Right lobe of liver (tissue), 4 donors: ENCODE measurements around the gene HOXB1.

Experiments used
- POLR2A ChIP-seq: fragments of 450-650 bp; IDR thresholded peaks from one replicate; pipeline ENCODE4 v1.6.1; 2017; ENCODE audit warnings: antibody characterized with exemption, mild to moderate bottlenecking
- TF ChIP-seq, protein P1 (sequence below), 4 donors: fragments of 200-600 bp in 3 of 4; fragments of 450-650 bp in 1 of 4; IDR thresholded peaks; one replicate each; pipeline versions ENCODE4 v1.5.1 to v1.8.0; 2016 to 2022; ENCODE audit warnings: antibody characterized with exemption in 4 of 4, mild to moderate bottlenecking in 2 of 4
- donor health status: DM: no; HTN: no; CAD: no.
- donor health status: DM: no; HTN: no; CAD: no.
- donor health status: DM: no; HTN: yes; CAD: no.

DNA sequence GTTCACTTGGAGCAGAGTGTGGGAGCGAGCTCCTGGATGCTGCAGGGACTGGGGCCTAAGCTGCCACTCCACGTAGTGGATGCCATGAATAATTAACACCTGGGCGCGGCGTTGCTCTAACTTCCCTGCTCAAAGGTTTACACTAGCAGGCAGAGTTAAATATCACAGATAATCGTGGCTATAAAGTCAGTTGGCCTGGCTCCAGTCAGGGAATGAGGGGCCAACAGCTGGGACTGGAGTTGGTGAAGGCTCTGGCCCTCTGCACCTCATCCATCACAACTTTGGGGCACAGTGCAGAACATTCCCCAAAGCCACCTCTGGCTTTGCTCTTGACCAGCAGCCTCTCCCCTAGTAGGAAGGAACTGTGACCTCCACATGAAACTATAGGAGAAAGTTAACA is 36.4 kb upstream of the HOXB1 start:
- TF ChIP-seq, protein P1, sequence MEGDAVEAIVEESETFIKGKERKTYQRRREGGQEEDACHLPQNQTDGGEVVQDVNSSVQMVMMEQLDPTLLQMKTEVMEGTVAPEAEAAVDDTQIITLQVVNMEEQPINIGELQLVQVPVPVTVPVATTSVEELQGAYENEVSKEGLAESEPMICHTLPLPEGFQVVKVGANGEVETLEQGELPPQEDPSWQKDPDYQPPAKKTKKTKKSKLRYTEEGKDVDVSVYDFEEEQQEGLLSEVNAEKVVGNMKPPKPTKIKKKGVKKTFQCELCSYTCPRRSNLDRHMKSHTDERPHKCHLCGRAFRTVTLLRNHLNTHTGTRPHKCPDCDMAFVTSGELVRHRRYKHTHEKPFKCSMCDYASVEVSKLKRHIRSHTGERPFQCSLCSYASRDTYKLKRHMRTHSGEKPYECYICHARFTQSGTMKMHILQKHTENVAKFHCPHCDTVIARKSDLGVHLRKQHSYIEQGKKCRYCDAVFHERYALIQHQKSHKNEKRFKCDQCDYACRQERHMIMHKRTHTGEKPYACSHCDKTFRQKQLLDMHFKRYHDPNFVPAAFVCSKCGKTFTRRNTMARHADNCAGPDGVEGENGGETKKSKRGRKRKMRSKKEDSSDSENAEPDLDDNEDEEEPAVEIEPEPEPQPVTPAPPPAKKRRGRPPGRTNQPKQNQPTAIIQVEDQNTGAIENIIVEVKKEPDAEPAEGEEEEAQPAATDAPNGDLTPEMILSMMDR (IDR thresholded peaks at IDR 0.05): no peak
- no peak for TF ChIP-seq POLR2A
